BLaER1 (cell line): ENCODE data around the gene PRKG1.

Experiments
- H3K27ac ChIP-seq: shearing (Covaris generic); formaldehyde crosslinking; 2 replicates; pipeline ENCODE4 v1.8.1; 2022
- H3K27me3 ChIP-seq: shearing (Covaris generic); formaldehyde crosslinking; 2 replicates; pipeline ENCODE4 v1.8.1; 2022
- H3K36me3 ChIP-seq: shearing (Covaris generic); formaldehyde crosslinking; 2 replicates; pipeline ENCODE4 v1.8.1; 2022
- H3K4me1 ChIP-seq: shearing (Covaris generic); formaldehyde crosslinking; 2 replicates; pipeline ENCODE4 v1.8.1; 2022
- H3K4me2 ChIP-seq: shearing (Covaris generic); formaldehyde crosslinking; 2 replicates; pipeline ENCODE4 v1.8.1; 2022
- H3K4me3 ChIP-seq: shearing (Covaris generic); formaldehyde crosslinking; 2 replicates; pipeline ENCODE4 v1.8.1; 2022
- H3K9ac ChIP-seq: shearing (Covaris generic); formaldehyde crosslinking; 2 replicates; pipeline ENCODE4 v1.8.1; 2022
- H3K9me3 ChIP-seq: shearing (Covaris generic); formaldehyde crosslinking; 2 replicates; pipeline ENCODE4 v1.8.1; 2022
- H4K20me1 ChIP-seq: shearing (Covaris generic); formaldehyde crosslinking; 2 replicates; pipeline ENCODE4 v1.8.1; 2022
- Cebpa-rat ChIP-seq: shearing (Covaris generic); IDR thresholded peaks from 2 replicates; pipeline ENCODE4 v1.8.1; 2022

PRKG1 gene

GRCh38 chr10:51590818-51591217 lies 516.5 kb downstream of the PRKG1 start:
- TF ChIP-seq Cebpa-rat = no peak

GRCh38 chr10:51596695-51597094 lies 522.4 kb downstream of the PRKG1 start:
- Histone ChIP-seq H3K9ac (no peak overlapping the region), H3K4me2 (no peak overlapping the region), H3K36me3 (no peaks in the 10 kb centered on the region), H3K9me3 (no peaks in the 10 kb centered on the region), H3K4me3 (no peak overlapping the region), H3K4me1 (0 out of 2 replicates have a peak, but pooled peaks cover 5% of the 10 kb centered on the region), H3K27me3 (no peaks in the 10 kb centered on the region), H4K20me1 (no peaks in the 10 kb centered on the region), H3K27ac (no peak overlapping the region)
- no peak for TF ChIP-seq Cebpa-rat

More at GRCh38 chr10:51590818-51591217, 516.5 kb downstream of the PRKG1 start:
- Histone ChIP-seq H3K4me1 (no peaks in the 10 kb centered on the region), H3K9me3 (no peaks in the 10 kb centered on the region), H3K4me3 (no peak overlapping the region), H3K27me3 (no peaks in the 10 kb centered on the region), H3K27ac (no peak overlapping the region), H3K4me2 (no peak overlapping the region), H3K9ac (no peak overlapping the region), H4K20me1 (no peaks in the 10 kb centered on the region), H3K36me3 (no peaks in the 10 kb centered on the region)

GRCh38 chr10:51599647-51600046 lies 525.4 kb downstream of the PRKG1 start:
- Histone ChIP-seq H3K9me3 (no peaks in the 10 kb centered on the region), H3K27ac (no peak overlapping the region), H3K4me1 (0 out of 2 replicates have a peak, but pooled peaks cover 5% of the 10 kb centered on the region), H3K9ac (no peak overlapping the region), H3K4me2 (no peak overlapping the region), H4K20me1 (no peaks in the 10 kb centered on the region), H3K36me3 (no peaks in the 10 kb centered on the region), H3K4me3 (no peak overlapping the region), H3K27me3 (no peaks in the 10 kb centered on the region)
- no peak for TF ChIP-seq Cebpa-rat

GRCh38 chr10:51602326-51602725 lies 528.0 kb downstream of the PRKG1 start:
- Histone ChIP-seq H3K9ac (no peak overlapping the region), H3K4me3 (no peak overlapping the region), H3K27ac (no peak overlapping the region), H3K9me3 (no peaks in the 10 kb centered on the region), H4K20me1 (no peaks in the 10 kb centered on the region), H3K36me3 (no peaks in the 10 kb centered on the region), H3K27me3 (no peaks in the 10 kb centered on the region), H3K4me2 (no peak overlapping the region), H3K4me1 (0 out of 2 replicates have a peak, but pooled peaks cover 5% of the 10 kb centered on the region)
- TF ChIP-seq Cebpa-rat = no peak

GRCh38 chr10:51604579-51604978 lies 530.3 kb downstream of the PRKG1 start:
- Histone ChIP-seq H3K27me3 (no peaks in the 10 kb centered on the region), H3K9ac (no peak overlapping the region), H4K20me1 (no peaks in the 10 kb centered on the region), H3K4me1 (no peaks in the 10 kb centered on the region), H3K9me3 (no peaks in the 10 kb centered on the region), H3K36me3 (no peaks in the 10 kb centered on the region), H3K27ac (no peak overlapping the region), H3K4me2 (no peak overlapping the region), H3K4me3 (no peak overlapping the region)
- no peak for TF ChIP-seq Cebpa-rat

- no peak overlapping the region for H3K27ac ChIP-seq
- TF ChIP-seq Cebpa-rat = no peak
- H3K4me2 ChIP-seq = no peak overlapping the region
- H3K9ac ChIP-seq = no peak overlapping the region
- no peak overlapping the region for H3K4me3 ChIP-seq
- H3K9me3 ChIP-seq = no peaks in the 10 kb centered on the region
- no peaks in the 10 kb centered on the region for H3K27me3 ChIP-seq
- H3K4me1 ChIP-seq = no peaks in the 10 kb centered on the region
- H4K20me1 ChIP-seq = no peaks in the 10 kb centered on the region
- H3K36me3 ChIP-seq = no peaks in the 10 kb centered on the region
Measured at GRCh38 chr10:51606825-51607462, 532.7 kb downstream of the PRKG1 start.

GRCh38 chr10:51607463-51607835 lies 533.2 kb downstream of the PRKG1 start:
- H3K4me3 ChIP-seq = no peak overlapping the region
- no peaks in the 10 kb centered on the region for H3K27me3 ChIP-seq
- H3K4me2 ChIP-seq = no peak overlapping the region
- no peak overlapping the region for H3K27ac ChIP-seq
- no peaks in the 10 kb centered on the region for H3K4me1 ChIP-seq
- no peak for TF ChIP-seq Cebpa-rat
- H3K9ac ChIP-seq = no peak overlapping the region
- H3K36me3 ChIP-seq = no peaks in the 10 kb centered on the region
- H4K20me1 ChIP-seq = no peaks in the 10 kb centered on the region
- H3K9me3 ChIP-seq = no peaks in the 10 kb centered on the region

- no peak overlapping the region for H3K4me3 ChIP-seq
- no peak overlapping the region for H3K4me2 ChIP-seq
- no peak overlapping the region for H3K9ac ChIP-seq
- H3K27me3 ChIP-seq = no peaks in the 10 kb centered on the region
- H3K36me3 ChIP-seq = no peaks in the 10 kb centered on the region
- no peak overlapping the region for H3K27ac ChIP-seq
- no peaks in the 10 kb centered on the region for H4K20me1 ChIP-seq
- TF ChIP-seq Cebpa-rat = no peak
- no peaks in the 10 kb centered on the region for H3K9me3 ChIP-seq
- H3K4me1 ChIP-seq = no peaks in the 10 kb centered on the region
Measured at GRCh38 chr10:51608211-51608610, 533.9 kb downstream of the PRKG1 start.

GRCh38 chr10:51615764-51616298 lies 541.5 kb downstream of the PRKG1 start:
- Histone ChIP-seq H4K20me1 (no peaks in the 10 kb centered on the region), H3K9me3 (no peaks in the 10 kb centered on the region), H3K27ac (no peak overlapping the region), H3K36me3 (no peaks in the 10 kb centered on the region), H3K27me3 (no peaks in the 10 kb centered on the region), H3K4me3 (no peak overlapping the region), H3K9ac (no peak overlapping the region), H3K4me1 (no peaks in the 10 kb centered on the region), H3K4me2 (no peak overlapping the region)
- TF ChIP-seq Cebpa-rat = no peak

- Histone ChIP-seq H3K4me3 (no peak overlapping the region), H3K27ac (no peak overlapping the region), H3K9ac (no peak overlapping the region), H3K4me2 (no peak overlapping the region), H3K9me3 (no peaks in the 10 kb centered on the region), H3K27me3 (no peaks in the 10 kb centered on the region), H4K20me1 (no peaks in the 10 kb centered on the region), H3K4me1 (no peaks in the 10 kb centered on the region), H3K36me3 (no peaks in the 10 kb centered on the region)
- no peak for TF ChIP-seq Cebpa-rat
Measured at GRCh38 chr10:51617576-51618235, 543.4 kb downstream of the PRKG1 start.
